Stimulated activated CD4-positive, alpha-beta T cell treated with anti-CD3 and anti-CD28 coated beads, Interleukin-4, amount 100 ng/mL, for 4 hours (primary cell): Measurements from ENCODE around the gene MAP3K13.

Experiments
- DNase-seq, 2 experiments: peaks; one replicate each; pipeline ENCODE4 v3.0.0-alpha.2; 2020

MAP3K13 gene

DNA sequence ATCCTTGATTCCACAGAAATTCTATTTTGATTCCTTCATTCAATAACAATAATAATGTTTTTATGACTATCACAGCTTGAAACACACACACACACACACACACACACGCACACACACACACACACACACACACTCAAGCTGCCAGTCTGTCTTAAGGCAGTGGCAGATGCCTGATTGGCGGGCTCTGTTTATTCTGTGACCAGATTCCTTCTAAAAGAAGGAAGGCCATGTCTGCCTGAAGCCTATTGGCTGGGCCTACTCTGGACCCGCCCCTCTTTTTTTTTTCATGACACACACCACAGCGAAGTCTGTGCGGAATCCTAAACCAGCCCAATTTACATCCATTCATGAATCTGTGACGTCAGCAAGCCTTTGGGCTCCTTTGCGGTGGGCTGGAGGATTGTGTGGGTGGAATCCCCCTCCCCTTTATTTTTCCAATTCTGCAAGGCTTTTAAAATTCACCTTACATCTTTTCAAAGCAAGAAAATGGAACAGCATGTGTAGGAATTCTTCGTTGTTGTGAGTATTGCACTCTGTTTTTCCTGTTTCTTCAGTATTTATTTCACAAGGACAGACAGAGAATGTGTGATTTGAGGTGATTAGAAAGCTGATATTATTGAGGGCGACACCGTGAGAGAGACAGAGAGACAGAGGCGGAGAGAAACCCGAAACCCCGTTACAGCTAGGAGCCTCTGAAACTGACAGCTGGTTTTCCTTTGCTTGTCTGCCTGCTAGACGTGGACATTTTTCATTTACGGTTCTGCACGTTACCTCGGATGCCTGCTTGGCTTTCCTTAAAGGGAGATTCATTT lies at the start of gene MAP3K13:
TSS of gene MAP3K13 (plus strand) at position 287 of the 812 bp plus-strand sequence. CDS start 65,446 bp downstream, outside the sequence.
- DNase-seq, result peak; percentile 4 to 11

- no peak for DNase-seq
Observed at GRCh38 chr3:185313693-185314246, 49.2 kb upstream of the MAP3K13 start.

DNA sequence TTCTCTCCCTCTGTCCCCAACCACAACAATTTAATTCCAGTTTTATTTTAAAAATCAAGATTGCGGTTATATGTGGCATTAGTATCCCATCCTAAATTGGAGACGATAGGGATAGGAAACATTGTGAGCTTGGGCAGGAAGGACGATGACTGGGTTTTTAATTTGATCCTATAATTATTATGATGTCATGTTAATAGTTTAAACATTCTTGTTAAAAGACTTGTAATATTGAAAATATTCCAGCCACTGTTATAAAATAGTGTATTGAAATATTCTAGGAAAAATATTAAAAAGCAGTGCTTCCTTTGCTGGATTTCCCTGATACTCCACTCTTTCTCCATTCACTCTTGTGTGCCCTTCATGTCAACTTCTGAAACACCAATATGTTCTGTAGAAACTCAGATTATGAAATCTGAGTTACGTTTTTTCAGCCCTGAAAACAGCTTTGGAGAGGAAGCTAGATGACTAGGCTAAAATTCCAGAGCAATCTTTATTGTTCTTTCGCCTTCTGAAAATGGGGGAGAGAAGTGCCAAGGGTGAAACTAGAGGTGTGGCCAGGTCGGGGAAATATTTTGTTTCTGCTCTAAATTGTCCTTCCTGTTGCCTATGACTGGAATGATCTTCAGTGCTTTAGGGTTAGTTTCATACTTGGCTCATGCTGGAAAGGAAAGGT lies 46.1 kb upstream of the MAP3K13 start:
- no peak for DNase-seq

DNA sequence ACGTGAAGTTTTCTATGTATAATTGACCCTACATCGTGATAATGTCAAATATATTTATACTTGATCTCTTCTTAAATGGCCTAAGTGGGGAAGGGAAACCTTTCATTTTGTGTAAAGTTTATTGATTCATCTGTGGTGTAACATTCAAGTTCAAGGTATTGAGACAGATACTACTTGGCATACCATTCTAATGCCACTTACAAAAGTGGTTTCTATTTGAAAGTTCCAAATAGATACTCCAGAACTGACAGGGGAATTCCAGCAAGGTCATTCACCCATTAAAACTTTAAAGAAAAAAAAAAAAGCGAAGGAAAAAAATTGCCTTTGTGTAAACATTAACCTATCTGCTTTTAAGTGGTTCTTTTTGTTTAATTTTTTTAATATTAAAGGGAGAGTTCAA lies 45.3 kb upstream of the MAP3K13 start:
- no peak for DNase-seq

- no peak for DNase-seq
Observed at GRCh38 chr3:185318141-185318540, 44.8 kb upstream of the MAP3K13 start.

DNA sequence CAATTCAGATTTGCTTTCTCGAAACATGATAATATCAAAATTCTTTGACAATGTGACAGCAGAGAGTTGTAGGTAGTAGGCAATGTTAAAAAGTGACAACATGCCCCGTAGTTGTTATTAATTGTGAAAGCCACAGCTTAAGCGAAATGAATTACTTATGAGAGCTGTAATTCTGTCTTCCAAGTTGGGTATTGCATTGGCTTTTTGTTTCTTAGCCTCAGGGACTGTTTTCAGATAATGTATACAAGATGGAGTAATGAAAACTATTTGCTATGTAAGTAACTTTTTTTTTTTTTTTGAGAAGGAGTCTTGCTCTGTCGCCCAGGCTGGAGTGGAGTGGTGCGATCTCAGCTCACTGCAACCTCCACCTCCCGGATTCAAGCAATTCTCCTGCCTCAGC lies 43.1 kb upstream of the MAP3K13 start:
- DNase-seq, result no peak

DNA sequence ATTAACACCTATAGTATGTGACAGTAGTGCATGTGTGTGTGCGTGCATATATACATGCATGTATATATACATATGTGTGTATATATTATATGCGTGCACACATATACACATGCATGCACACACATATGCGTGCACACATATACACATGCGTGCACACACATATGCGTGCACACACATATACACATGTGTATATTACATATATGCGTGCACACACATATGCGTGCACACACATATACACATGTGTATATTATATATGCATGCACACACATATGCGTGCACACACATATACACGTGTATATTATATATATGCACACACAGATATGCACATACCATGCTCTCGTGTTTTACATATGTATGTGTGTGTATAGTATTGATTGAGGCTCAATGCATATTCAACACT lies 42.0 kb upstream of the MAP3K13 start:
- DNase-seq, result no peak

DNA sequence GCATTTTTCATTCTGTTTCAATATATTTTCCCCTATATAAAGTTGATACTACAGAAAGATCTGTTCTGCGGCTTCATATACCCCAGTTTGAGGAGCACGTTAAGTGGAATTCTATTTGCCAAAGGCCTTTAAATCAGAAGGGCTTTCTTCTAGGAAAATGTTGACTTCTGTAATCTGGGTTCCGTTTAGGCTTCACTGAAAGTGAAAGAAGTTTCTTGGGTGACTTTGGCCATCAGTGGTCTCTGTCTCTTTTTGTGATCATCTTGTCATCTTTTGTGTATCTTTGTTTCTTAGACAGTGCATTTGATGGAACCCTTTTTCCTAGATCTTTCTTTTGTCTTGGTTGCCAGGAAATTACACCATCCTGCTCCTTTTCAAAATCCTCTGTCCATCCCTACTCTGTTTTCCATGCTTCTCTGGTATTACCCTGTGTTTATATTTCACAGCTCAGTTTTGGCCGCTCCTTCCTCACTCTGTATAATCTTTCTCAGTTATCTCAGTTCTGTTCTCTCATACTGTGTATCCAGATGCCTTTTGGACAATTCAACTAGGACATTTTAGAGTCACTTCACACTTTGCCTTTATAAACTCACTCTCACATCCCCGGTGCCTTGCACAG lies 40.7 kb upstream of the MAP3K13 start:
- DNase-seq, result no peak

GRCh38 chr3:185325946-185326791 lies 36.8 kb upstream of the MAP3K13 start:
- no peak for DNase-seq

DNA sequence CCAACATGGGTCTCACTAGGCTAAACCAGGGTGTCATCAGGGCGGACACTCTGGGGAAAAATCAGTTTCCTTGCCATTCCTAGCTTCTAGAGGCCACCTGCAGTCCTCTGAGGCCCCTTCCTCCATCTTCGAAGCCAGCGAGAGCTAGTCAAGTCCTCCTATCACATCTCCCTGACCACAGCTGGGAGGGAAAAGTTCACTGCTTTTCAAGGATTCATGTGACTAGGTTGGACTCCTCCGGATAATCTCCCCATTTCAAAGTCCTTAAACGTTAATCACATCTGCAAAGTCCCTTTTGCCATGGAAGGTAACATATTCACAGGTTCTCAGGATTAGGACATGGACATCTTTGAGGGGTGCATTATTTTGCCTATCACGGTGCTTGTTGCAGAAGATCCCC lies 35.9 kb upstream of the MAP3K13 start:
- no peak for DNase-seq

DNA sequence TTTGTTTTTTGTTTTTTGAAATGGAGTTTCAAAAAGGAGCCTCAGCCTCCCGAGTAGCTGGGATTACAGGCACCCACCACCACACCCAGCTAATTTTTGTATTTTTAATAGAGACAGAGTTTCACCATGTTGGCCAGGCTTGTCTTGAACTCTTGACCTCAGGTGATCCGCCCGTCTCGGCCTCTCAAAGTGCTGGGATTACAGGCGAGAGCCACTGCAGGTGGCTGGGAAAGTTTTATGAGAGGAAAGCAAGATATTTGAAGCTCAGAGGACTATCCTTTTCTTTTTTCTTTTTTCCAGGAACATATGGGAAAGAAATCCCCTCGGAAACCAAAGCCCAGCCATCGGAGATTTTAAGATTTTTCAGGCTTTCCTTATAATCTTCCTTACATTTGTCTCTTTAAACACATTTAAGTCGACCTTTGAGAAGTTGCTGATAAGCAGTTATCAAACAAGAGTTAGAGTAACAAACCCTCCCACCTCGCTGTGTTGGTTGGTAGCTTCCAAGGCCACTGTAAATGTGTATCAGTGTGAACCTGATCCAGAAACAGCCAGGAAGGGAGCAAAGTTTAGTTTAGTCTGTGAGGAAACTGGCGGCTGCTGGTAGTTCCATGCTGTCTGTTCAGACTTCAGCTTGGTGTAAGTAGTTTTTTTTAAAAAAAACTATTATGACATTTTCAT lies 34.5 kb upstream of the MAP3K13 start:
- no peak for DNase-seq

DNA sequence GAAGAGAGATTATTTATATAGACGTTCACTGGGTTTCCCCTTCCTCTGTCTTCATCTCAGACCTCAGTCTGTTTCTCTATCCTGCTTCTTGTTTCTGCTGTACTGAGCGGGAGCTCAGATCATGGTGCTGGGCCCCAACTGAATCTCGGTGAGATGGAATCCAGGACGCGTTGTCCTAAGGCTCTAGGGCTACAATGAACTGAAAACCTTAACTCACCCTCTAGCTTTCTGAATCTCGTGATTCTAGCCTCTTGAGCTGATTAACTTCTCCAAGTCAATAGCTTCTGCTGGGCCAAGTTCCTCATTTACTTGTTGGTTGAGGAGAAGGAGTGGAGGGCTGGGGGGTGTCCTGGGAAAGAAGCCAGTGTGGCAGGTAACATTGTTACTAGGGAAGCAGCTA lies 32.7 kb upstream of the MAP3K13 start:
- no peak for DNase-seq

GRCh38 chr3:185330644-185331043 lies 32.3 kb upstream of the MAP3K13 start:
- DNase-seq, result no peak

DNA sequence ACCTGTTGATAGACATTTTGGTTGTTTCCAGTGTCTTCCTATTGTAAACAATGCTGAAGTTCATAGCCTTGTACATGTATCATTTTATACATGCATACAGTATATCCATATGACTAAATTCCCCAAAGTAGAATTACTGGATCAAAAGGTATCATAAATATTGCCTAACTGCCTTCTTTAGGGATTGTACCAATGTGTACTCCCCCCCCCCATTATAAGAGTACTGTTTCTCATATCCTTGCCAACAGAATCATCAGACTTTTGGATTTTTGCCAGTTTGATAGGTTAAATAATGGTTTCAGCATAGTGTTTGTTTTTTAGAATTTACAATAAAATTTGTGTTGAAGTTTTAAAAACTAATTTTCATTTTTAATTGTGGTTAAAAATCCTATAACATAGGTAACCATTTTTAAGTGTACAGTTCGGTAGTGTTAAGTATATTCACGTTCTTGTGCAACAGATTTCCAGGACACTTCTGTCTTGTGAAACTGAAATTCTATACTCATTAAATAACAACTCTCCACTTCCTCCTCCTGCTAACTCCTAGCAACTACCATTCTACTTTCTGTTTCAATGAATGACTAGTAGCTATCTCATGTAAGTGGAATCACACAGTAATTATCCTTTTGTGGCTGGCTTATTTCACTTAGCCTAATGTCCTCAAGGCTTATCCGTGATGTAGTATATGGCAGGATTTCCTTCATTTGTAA lies 30.8 kb upstream of the MAP3K13 start:
- DNase-seq, result no peak

DNA sequence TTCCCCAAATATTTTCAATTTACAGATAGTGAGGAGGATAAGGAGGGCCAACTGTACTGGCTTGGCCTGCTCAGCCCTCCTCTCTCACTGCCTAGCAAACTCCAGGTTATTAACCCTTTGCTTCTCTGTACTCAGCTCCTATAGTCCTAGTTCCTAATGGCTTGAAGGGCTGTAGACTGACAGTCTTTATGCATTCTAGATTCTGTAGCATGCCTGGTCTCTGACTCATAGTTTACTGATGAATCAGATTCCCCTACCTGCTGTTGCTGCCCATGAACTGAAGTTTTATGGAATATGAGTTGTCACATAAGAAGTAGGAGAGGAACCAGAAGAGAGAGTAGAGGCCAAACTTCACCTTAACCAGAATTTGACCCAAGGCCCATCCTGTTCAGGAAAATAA lies 27.1 kb upstream of the MAP3K13 start:
- no peak for DNase-seq

DNA sequence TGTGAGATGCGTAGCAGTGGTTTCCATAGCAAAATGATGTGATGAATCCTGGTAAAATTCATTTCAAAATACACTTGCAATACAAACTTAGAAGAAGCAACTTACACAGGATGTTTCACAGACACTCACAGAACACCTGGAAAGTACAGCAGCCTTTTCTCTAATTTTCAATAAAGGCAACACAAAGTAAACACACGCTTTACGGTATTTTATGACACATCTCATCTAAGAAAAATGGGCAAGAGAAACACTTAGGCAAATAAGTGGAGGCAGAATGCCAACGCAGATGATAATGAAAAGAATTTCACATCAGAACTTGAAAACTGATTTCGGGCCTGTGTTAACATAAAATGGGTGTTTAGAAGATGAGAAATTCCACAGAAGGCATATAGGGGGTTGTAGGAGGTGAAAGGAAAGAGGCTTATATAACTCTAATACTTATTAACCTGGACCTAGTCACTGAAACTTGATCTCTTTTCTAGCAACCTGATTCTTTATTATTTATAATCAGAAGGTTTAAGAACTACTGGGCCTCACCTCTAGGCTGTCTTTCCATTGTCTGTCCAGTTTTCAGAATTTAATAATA lies 25.6 kb upstream of the MAP3K13 start:
- no peak for DNase-seq

- DNase-seq, result no peak
Observed at GRCh38 chr3:185339945-185340344, 23.0 kb upstream of the MAP3K13 start.

GRCh38 chr3:185340751-185341150 lies 22.2 kb upstream of the MAP3K13 start:
- DNase-seq, result no peak

GRCh38 chr3:185341616-185342458 lies 21.1 kb upstream of the MAP3K13 start:
- DNase-seq, result no peak
